Fibroblast of skin of scalp (primary cell): ENCODE measurements around the gene METTL25. TPM values are rescaled to one million over a fixed set of nuclear protein-coding genes. Genes with fewer than 3 reads are reported as not detected.
"Not testable (repeated sequence)": the region's sequence is repeated elsewhere in the genome, so short reads cannot be mapped to it uniquely, and the experiment has no call there.

Source experiments
- DNase-seq: peaks from one replicate; pipeline ENCODE4 v3.0.0-alpha.2; 2013
- polyA plus RNA-seq, 2 experiments: library from polyadenylated mRNA; unstranded; fragments of 120-200 nt; gene quantifications; one replicate each; pipeline ENCODE4 v1.2.1, GENCODE V29; 2013; ENCODE audit not compliant: insufficient read length in 2 of 2

The METTL25 gene
- 3.9 TPM for polyA plus RNA-seq (2013, experiment 1 of 2; ENCODE audit: insufficient read length)
- polyA plus RNA-seq (2013, experiment 2 of 2; ENCODE audit: insufficient read length): 3.7 TPM

- peak; percentile 99 for DNase-seq
Observed at GRCh38 chr12:82358200-82359114, at the start of gene METTL25, which contains the start of gene CCDC59. METTL25 (plus strand) TSS chr12:82358529; CDS start chr12:82358566, 37 bp downstream. CCDC59 (minus strand) TSS chr12:82358387; CDS start chr12:82358376, 11 bp downstream.

- DNase-seq: no peak
Observed at GRCh38 chr12:82314406-82314892, 43.9 kb upstream of the METTL25 start.

- no peak for DNase-seq
Observed at GRCh38 chr12:82319276-82319675, 39.1 kb upstream of the METTL25 start.

GRCh38 chr12:82325540-82326336 is 32.6 kb upstream of the METTL25 start:
- no peak for DNase-seq

- peak; percentile 26 for DNase-seq
Observed at GRCh38 chr12:82326905-82327503, 31.3 kb upstream of the METTL25 start.

- no peak for DNase-seq
Observed at GRCh38 chr12:82327861-82328260, 30.5 kb upstream of the METTL25 start.

- no peak for DNase-seq
Observed at GRCh38 chr12:82329508-82329907, 28.8 kb upstream of the METTL25 start.

- no peak for DNase-seq
Observed at GRCh38 chr12:82350161-82350560, 8.2 kb upstream of the METTL25 start.

- DNase-seq: no peak
Observed at GRCh38 chr12:82351390-82351789, 6.9 kb upstream of the METTL25 start.

- DNase-seq: no peak
Observed at GRCh38 chr12:82357340-82357739, 989 bp upstream of the METTL25 start.

- no peak for DNase-seq
Observed at GRCh38 chr12:82357845-82358199, 507 bp upstream of the METTL25 start.

- DNase-seq: peak; percentile 6
Observed at GRCh38 chr12:82359115-82359478, 768 bp downstream of the METTL25 start.

- not testable (repeated sequence) for DNase-seq
Observed at GRCh38 chr12:82360834-82361233, 2.5 kb downstream of the METTL25 start.

GRCh38 chr12:82361461-82361915 is 3.2 kb downstream of the METTL25 start:
- DNase-seq: no peak

GRCh38 chr12:82363990-82364389 is 5.7 kb downstream of the METTL25 start:
- no peak for DNase-seq

- DNase-seq: peak; percentile 27
Observed at GRCh38 chr12:82366197-82366596, 7.9 kb downstream of the METTL25 start.

GRCh38 chr12:82375201-82375600 is 16.9 kb downstream of the METTL25 start:
- no peak for DNase-seq

- DNase-seq: no peak
Observed at GRCh38 chr12:82378997-82379396, 20.7 kb downstream of the METTL25 start.

- peak; percentile 21 for DNase-seq
Observed at GRCh38 chr12:82383930-82384552, 25.7 kb downstream of the METTL25 start.

GRCh38 chr12:82398879-82399278 is 40.5 kb downstream of the METTL25 start:
- DNase-seq: no peak

GRCh38 chr12:82400819-82401218 is 42.5 kb downstream of the METTL25 start:
- no peak for DNase-seq

- no peak for DNase-seq
Observed at GRCh38 chr12:82406651-82407050, 48.3 kb downstream of the METTL25 start.
